Measurements from ENCODE around the gene PPP1R7.

Gene PPP1R7

GRCh38 chr2:241109210-241110088 lies 40.8 kb upstream of the PPP1R7 start:
- no peak for TF ChIP-seq CTCF (IDR thresholded peaks at IDR 0.05; ENCODE audit: low read depth, low read length)
- H3K4me3 ChIP-seq (ENCODE audit: low read depth, low read length) = no peak overlapping the region

- no peak for TF ChIP-seq CTCF (IDR thresholded peaks at IDR 0.05; ENCODE audit: low read depth, low read length)
- H3K4me3 ChIP-seq (ENCODE audit: low read depth, low read length) = no peak overlapping the region
Observed at GRCh38 chr2:241110089-241110606, 40.1 kb upstream of the PPP1R7 start.

GRCh38 chr2:241110607-241111439 lies 39.4 kb upstream of the PPP1R7 start:
- TF ChIP-seq CTCF (IDR thresholded peaks at IDR 0.05; ENCODE audit: low read depth, low read length) = no peak
- no peak overlapping the region for H3K4me3 ChIP-seq (ENCODE audit: low read depth, low read length)

DNA sequence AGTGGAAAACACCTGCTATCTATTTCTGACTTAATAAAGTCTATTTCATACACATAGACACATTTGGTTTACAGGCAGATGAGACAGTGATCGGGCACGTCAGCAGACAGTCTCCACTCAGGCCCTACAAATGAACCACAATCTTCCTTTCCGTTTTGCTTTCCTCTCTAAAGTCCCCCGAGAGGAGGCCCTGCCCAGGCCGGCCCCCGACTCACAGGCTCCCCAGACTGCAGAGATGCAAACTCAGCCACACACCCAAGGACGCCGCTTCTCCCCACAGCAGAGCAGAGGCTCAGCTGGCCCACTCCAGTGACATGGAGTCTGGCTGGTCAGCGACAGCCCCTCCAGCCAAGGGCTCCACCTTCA lies 38.8 kb upstream of the PPP1R7 start:
- no peak overlapping the region for H3K4me3 ChIP-seq (ENCODE audit: low read depth, low read length)
- no peak for TF ChIP-seq CTCF (IDR thresholded peaks at IDR 0.05; ENCODE audit: low read depth, low read length)

DNA sequence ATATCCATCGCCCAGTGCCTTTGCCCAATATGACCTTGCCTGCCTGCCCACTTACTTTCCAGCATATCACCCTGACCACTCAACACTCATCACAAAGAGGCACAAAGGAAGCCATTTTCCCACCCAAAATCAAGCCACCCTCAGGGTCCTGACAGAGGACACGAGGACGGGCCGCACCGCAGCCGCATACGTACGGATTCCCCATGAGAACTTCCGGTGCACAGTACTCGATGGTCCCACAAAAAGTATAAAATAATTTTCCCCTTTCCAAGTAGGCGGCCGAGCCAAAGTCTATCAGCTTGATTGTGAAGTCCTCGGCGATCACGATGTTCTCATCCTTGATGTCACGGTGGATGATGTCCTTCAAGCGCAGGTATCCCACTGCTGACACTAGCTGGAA lies 38.2 kb upstream of the PPP1R7 start:
- H3K4me3 ChIP-seq (ENCODE audit: low read depth, low read length) = no peak overlapping the region
- no peak for TF ChIP-seq CTCF (IDR thresholded peaks at IDR 0.05; ENCODE audit: low read depth, low read length)

GRCh38 chr2:241112592-241112991 lies 37.7 kb upstream of the PPP1R7 start:
- no peak for TF ChIP-seq CTCF (IDR thresholded peaks at IDR 0.05; ENCODE audit: low read depth, low read length)
- no peak overlapping the region for H3K4me3 ChIP-seq (ENCODE audit: low read depth, low read length)

DNA sequence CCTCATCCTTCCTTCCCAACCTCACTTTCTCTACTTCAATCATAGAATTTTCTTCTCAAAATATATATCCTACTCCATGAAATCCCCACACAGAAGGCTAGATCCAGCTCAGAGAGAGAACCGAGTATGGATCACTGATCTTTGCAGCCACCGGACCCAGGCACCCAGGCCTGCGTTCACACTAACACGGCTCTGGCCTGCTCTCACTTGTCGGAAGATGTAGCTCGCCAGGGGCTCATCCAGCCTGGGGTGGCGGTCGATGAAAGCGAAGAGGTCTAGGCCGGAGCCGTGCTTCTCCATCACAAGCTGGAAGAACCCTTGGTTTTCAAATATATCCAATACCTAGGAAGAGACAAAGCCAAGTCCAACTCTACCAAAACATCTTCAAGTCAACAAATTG lies 35.4 kb upstream of the PPP1R7 start:
- TF ChIP-seq CTCF (IDR thresholded peaks at IDR 0.05; ENCODE audit: low read depth, low read length) = no peak
- no peak overlapping the region for H3K4me3 ChIP-seq (ENCODE audit: low read depth, low read length)
